ENCODE measurements around the gene LIG3.
"Not testable (repeated sequence)": the region's sequence is repeated elsewhere in the genome, so short reads cannot be mapped to it uniquely, and the experiment has no call there.

The LIG3 gene

GRCh38 chr17:35022536-35023063 lies 42.3 kb downstream of the LIG3 start:
- Histone ChIP-seq H3K9me2 (replicated peaks; ENCODE audit: control insufficient read depth, low read length) (no peaks in the 10 kb centered on the region), H3K9me3 (ENCODE audit: control insufficient read depth, insufficient read depth, low read length) (no peaks in the 10 kb centered on the region), H3K4me1 (ENCODE audit: control insufficient read depth, low read length) (peaks cover 10% of the 10 kb centered on the region), H3F3A (ENCODE audit: control insufficient read depth, insufficient read depth) (no peaks in the 10 kb centered on the region), H3K4me3 (ENCODE audit: low read length) (peak overlapping the region; percentile 11; the same call in 1 of the 2 replicates), H4K20me1 (ENCODE audit: control insufficient read depth, insufficient read depth, low read depth, low read length) (no peaks in the 10 kb centered on the region), H3K27ac (ENCODE audit: low read depth, low read length) (no peak overlapping the region), H3K79me2 (ENCODE audit: control insufficient read depth, low read length) (no peaks in the 10 kb centered on the region), H3K4me2 (ENCODE audit: low read length) (peak overlapping the region; percentile 42), H3K36me3 (ENCODE audit: control insufficient read depth, low read length) (no peaks in the 10 kb centered on the region), H3K27me3 (ENCODE audit: control insufficient read depth, low read length) (no peaks in the 10 kb centered on the region)
- TF ChIP-seq CTCF (IDR thresholded peaks at IDR 0.05; ENCODE audit: low read depth, low read length, poor library complexity, severe bottlenecking) (no peak), EZH2phosphoT487 (IDR thresholded peaks at IDR 0.05; ENCODE audit: borderline replicate concordance, low read length) (no peak)

GRCh38 chr17:35023538-35023937 lies 43.2 kb downstream of the LIG3 start:
- H3K4me1 ChIP-seq (ENCODE audit: control insufficient read depth, low read length): peaks cover 10% of the 10 kb centered on the region
- TF ChIP-seq EZH2phosphoT487 (IDR thresholded peaks at IDR 0.05; ENCODE audit: borderline replicate concordance, low read length): no peak
- no peak for TF ChIP-seq CTCF (IDR thresholded peaks at IDR 0.05; ENCODE audit: low read depth, low read length, poor library complexity, severe bottlenecking)
- no peaks in the 10 kb centered on the region for H3K9me3 ChIP-seq (ENCODE audit: control insufficient read depth, insufficient read depth, low read length)
- H3K79me2 ChIP-seq (ENCODE audit: control insufficient read depth, low read length): no peaks in the 10 kb centered on the region
- no peaks in the 10 kb centered on the region for H3F3A ChIP-seq (ENCODE audit: control insufficient read depth, insufficient read depth)
- H3K9me2 ChIP-seq (replicated peaks; ENCODE audit: control insufficient read depth, low read length): no peaks in the 10 kb centered on the region
- no peaks in the 10 kb centered on the region for H4K20me1 ChIP-seq (ENCODE audit: control insufficient read depth, insufficient read depth, low read depth, low read length)
- no peak overlapping the region for H3K27ac ChIP-seq (ENCODE audit: low read depth, low read length)
- no peaks in the 10 kb centered on the region for H3K27me3 ChIP-seq (ENCODE audit: control insufficient read depth, low read length)
- no peak overlapping the region for H3K4me2 ChIP-seq (ENCODE audit: low read length)
- H3K4me3 ChIP-seq (ENCODE audit: low read length): no peak overlapping the region
- no peaks in the 10 kb centered on the region for H3K36me3 ChIP-seq (ENCODE audit: control insufficient read depth, low read length)

GRCh38 chr17:35025541-35025940 lies 45.2 kb downstream of the LIG3 start:
- Histone ChIP-seq H3K79me2 (ENCODE audit: control insufficient read depth, low read length) (no peaks in the 10 kb centered on the region), H3K4me2 (ENCODE audit: low read length) (no peak overlapping the region), H3K27me3 (ENCODE audit: control insufficient read depth, low read length) (no peaks in the 10 kb centered on the region), H3K9me2 (replicated peaks; ENCODE audit: control insufficient read depth, low read length) (no peaks in the 10 kb centered on the region), H3K4me3 (ENCODE audit: low read length) (no peak overlapping the region), H3K4me1 (ENCODE audit: control insufficient read depth, low read length) (peaks cover 10% of the 10 kb centered on the region), H3K27ac (ENCODE audit: low read depth, low read length) (no peak overlapping the region), H3K9me3 (ENCODE audit: control insufficient read depth, insufficient read depth, low read length) (no peaks in the 10 kb centered on the region), H3F3A (ENCODE audit: control insufficient read depth, insufficient read depth) (peaks cover 2% of the 10 kb centered on the region; the same call in 1 of the 2 replicates), H4K20me1 (ENCODE audit: control insufficient read depth, insufficient read depth, low read depth, low read length) (no peaks in the 10 kb centered on the region), H3K36me3 (ENCODE audit: control insufficient read depth, low read length) (no peaks in the 10 kb centered on the region)
- TF ChIP-seq CTCF (IDR thresholded peaks at IDR 0.05; ENCODE audit: low read depth, low read length, poor library complexity, severe bottlenecking): no peak
- no peak for TF ChIP-seq EZH2phosphoT487 (IDR thresholded peaks at IDR 0.05; ENCODE audit: borderline replicate concordance, low read length)

- not testable (repeated sequence) for H3K4me1 ChIP-seq (ENCODE audit: control insufficient read depth, low read length); H3K27me3 ChIP-seq (ENCODE audit: control insufficient read depth, low read length); H3K36me3 ChIP-seq (ENCODE audit: control insufficient read depth, low read length); H3K9me3 ChIP-seq (ENCODE audit: control insufficient read depth, insufficient read depth, low read length); H3K79me2 ChIP-seq (ENCODE audit: control insufficient read depth, low read length); H3K4me2 ChIP-seq (ENCODE audit: low read length); H3F3A ChIP-seq (ENCODE audit: control insufficient read depth, insufficient read depth); H3K27ac ChIP-seq (ENCODE audit: low read depth, low read length); H3K4me3 ChIP-seq (ENCODE audit: low read length); H4K20me1 ChIP-seq (ENCODE audit: control insufficient read depth, insufficient read depth, low read depth, low read length); H3K9me2 ChIP-seq (replicated peaks; ENCODE audit: control insufficient read depth, low read length)
Observed at GRCh38 chr17:35028097-35028496, 47.8 kb downstream of the LIG3 start.
